A549 (cell line): ENCODE measurements around the gene ZNF526. TPM values are rescaled to one million over a fixed set of nuclear protein-coding genes. Genes with fewer than 3 reads are reported as not detected.

ENCODE experiments used
- ATAC-seq, 2 experiments: fragments of 200-7000 bp in 1 of 2; fragments of >200 bp in 1 of 2; cut with Nextera tagmentation in 1 of 2; cut with Tn5 transposase in 1 of 2; 3 replicates each; pipeline versions ENCODE4 v1.8.0 to v1.9.1; 2018 to 2020; ENCODE audit warnings: mild to moderate bottlenecking in 1 of 2, moderate library complexity in 1 of 2
- CTCF ChIA-PET: fragments of 300-600 bp; sonication (Branson Sonifier 250); formaldehyde crosslinking; extraction: SDS; loops from one replicate; lab custom pipeline; 2021; ENCODE audit warnings: antibody characterized with exemption, inconsistent platforms; lab: Yijun Ruan, JAX
- POLR2A ChIA-PET: fragments of 350-600 bp; formaldehyde crosslinking; extraction: SDS; loops from one replicate; lab custom pipeline; 2021; ENCODE audit warnings: antibody characterized with exemption, inconsistent platforms; lab: Yijun Ruan, JAX
- DNase-seq, 2 experiments: peaks; one replicate each; pipeline versions ENCODE4 v3.0.0 to v3.0.0-alpha.2; 2011 to 2016; ENCODE audit warnings: low read depth in 1 of 2, low spot score in 1 of 2
- FAIRE-seq: peaks from 2 replicates; lab custom pipeline; 2011; peaks lifted over from hg19 to GRCh38; lab: Jason Lieb, UNC
- H3K27ac ChIP-seq, 2 experiments: fragments of >200 bp; sonication (Bioruptor Twin); formaldehyde crosslinking; 3 replicates each; pipeline ENCODE4 v1.5.1; 2016 to 2017
- H3K4me1 ChIP-seq: fragments of >200 bp; sonication (Bioruptor Twin); formaldehyde crosslinking; 3 replicates; pipeline ENCODE4 v1.6.1; 2016
- H3K4me2 ChIP-seq: fragments of >200 bp; sonication (Bioruptor Twin); formaldehyde crosslinking; 3 replicates; pipeline ENCODE4 v1.6.1; 2016
- H3K4me3 ChIP-seq: fragments of >200 bp; sonication (Bioruptor Twin); formaldehyde crosslinking; 3 replicates; pipeline ENCODE4 v1.5.1; 2016
- H3K9me3 ChIP-seq: fragments of >200 bp; sonication (Bioruptor Twin); formaldehyde crosslinking; 3 replicates; pipeline ENCODE4 v1.6.1; 2016
- CHD2 ChIP-seq: fragments of 150-350 bp; IDR thresholded peaks from 2 replicates; pipeline ENCODE4 v1.6.1; 2014; ENCODE audit warnings: low read length; ENCODE audit not compliant: partially characterized antibody
- EHMT2 ChIP-seq: fragments of 200-600 bp; sonication (generic); IDR thresholded peaks from 2 replicates; pipeline ENCODE4 v1.6.1; 2016; ENCODE audit warnings: antibody characterized with exemption, low read depth, mild to moderate bottlenecking, moderate library complexity
- EP300 ChIP-seq, 2 experiments: fragments of >200 bp; sonication (Bioruptor Twin); formaldehyde crosslinking; IDR thresholded peaks; 2 replicates in 1 of 2; 3 replicates in 1 of 2; pipeline ENCODE4 v1.6.1; 2016 to 2017
- FOSB ChIP-seq: fragments of 250-450 bp; sonication (Bioruptor Pico); IDR thresholded peaks from 2 replicates; pipeline ENCODE4 v1.5.0; 2020; ENCODE audit warnings: mild to moderate bottlenecking, moderate library complexity
- FOXS1 ChIP-seq: fragments of 250-450 bp; sonication (Bioruptor Pico); IDR thresholded peaks from 2 replicates; pipeline ENCODE4 v1.5.0; 2020; ENCODE audit warnings: mild to moderate bottlenecking, moderate library complexity
- MAFK ChIP-seq: fragments of 450-650 bp; IDR thresholded peaks from 2 replicates; pipeline ENCODE4 v1.6.1; 2014; ENCODE audit not compliant: partially characterized antibody
- MYC ChIP-seq: IDR thresholded peaks from 2 replicates; pipeline ENCODE4 v1.6.1; 2012; ENCODE audit warnings: mild to moderate bottlenecking, inconsistent platforms, low read length, improper control_type of control experiment, borderline replicate concordance
- NFE2L2 ChIP-seq: fragments of 150-350 bp; conservative IDR thresholded peaks from 2 replicates; pipeline ENCODE4 v1.6.1; 2014; ENCODE audit warnings: low read length
- PBX3 ChIP-seq: IDR thresholded peaks from 2 replicates; pipeline ENCODE4 v1.6.1; 2012
- PHF8 ChIP-seq: fragments of 200-600 bp; sonication (generic); IDR thresholded peaks from 2 replicates; pipeline ENCODE4 v1.6.1; 2016; ENCODE audit warnings: low read depth, mild to moderate bottlenecking, antibody characterized with exemption, moderate library complexity, borderline replicate concordance
- RAD21 ChIP-seq, 2 experiments: fragments of >200 bp in 1 of 2; sonication (Bioruptor Twin) in 1 of 2; formaldehyde crosslinking in 1 of 2; IDR thresholded peaks in 1 of 2; conservative IDR thresholded peaks in 1 of 2; 2 replicates in 1 of 2; 3 replicates in 1 of 2; pipeline ENCODE4 v1.6.1; 2012 to 2018; ENCODE audit warnings: inconsistent platforms in 1 of 2
- RARB ChIP-seq: fragments of 250-450 bp; sonication (Bioruptor Pico); IDR thresholded peaks from 2 replicates; pipeline ENCODE4 v1.8.0; 2021; ENCODE audit warnings: mild to moderate bottlenecking, moderate library complexity
- REST ChIP-seq: fragments of 200-600 bp; sonication (generic); IDR thresholded peaks from 2 replicates; pipeline ENCODE4 v1.6.1; 2016; ENCODE audit warnings: antibody characterized with exemption, mild to moderate bottlenecking, moderate library complexity
- SREBF2 ChIP-seq: fragments of 450-650 bp; IDR thresholded peaks from 2 replicates; pipeline ENCODE4 v1.6.1; 2014; ENCODE audit warnings: mild to moderate bottlenecking, moderate library complexity
- TP53 ChIP-seq: fragments of 250-450 bp; sonication (Bioruptor Pico); IDR thresholded peaks from 2 replicates; pipeline ENCODE4 v1.5.0; 2021; ENCODE audit warnings: mild to moderate bottlenecking, moderate library complexity
- ZFP36 ChIP-seq: fragments of 450-650 bp; IDR thresholded peaks from 2 replicates; pipeline ENCODE4 v1.6.1; 2014; ENCODE audit warnings: borderline replicate concordance; ENCODE audit not compliant: partially characterized antibody
- ZSCAN20 ChIP-seq: fragments of 250-450 bp; sonication (Bioruptor Pico); IDR thresholded peaks from 2 replicates; pipeline ENCODE4 v1.8.0; 2022; ENCODE audit warnings: mild to moderate bottlenecking, moderate library complexity
- WGBS: methylation state at CpG from one replicate; pipeline ENCODE4 v1.1.6; 2017; ENCODE audit errors: missing lambda C conversion rate; 5-methylcytosine and 5-hydroxymethylcytosine counted together
- polyA plus RNA-seq, 4 experiments: library from polyadenylated mRNA; depleted of rRNA in 3 of 4; stranded (reverse); fragments of >200 nt; fragmentation: RNase III in 1 of 4; extraction: RNeasy Plus Mini Kit Qiagen cat#74134 plus additional on column Dnase treatment in 1 of 4; gene quantifications; 2 replicates in 3 of 4; 3 replicates in 1 of 4; pipeline ENCODE4 v1.2.3, GENCODE V29; 2011 to 2017
- TF ChIP-seq, protein P1 (sequence below): fragments of >200 bp; sonication (Bioruptor Twin); formaldehyde crosslinking; IDR thresholded peaks from 2 replicates; pipeline ENCODE4 v1.6.1; 2016
- TF ChIP-seq, protein P2 (sequence below): fragments of 150-350 bp; IDR thresholded peaks from 2 replicates; pipeline ENCODE4 v1.6.1; 2014; ENCODE audit warnings: low read depth, mild to moderate bottlenecking, low read length
- TF ChIP-seq, protein P3 (sequence below): fragments of >200 bp; sonication (Bioruptor Twin); formaldehyde crosslinking; IDR thresholded peaks from 3 replicates; pipeline ENCODE4 v1.6.1; 2016
- TF ChIP-seq, protein P4 (sequence below): fragments of 250-450 bp; sonication (Bioruptor Pico); IDR thresholded peaks from 2 replicates; pipeline ENCODE4 v1.5.0; 2020; ENCODE audit warnings: low read depth, mild to moderate bottlenecking, moderate library complexity

Gene ZNF526
- polyA plus RNA-seq, 2 of the 4 experiments (the other 2 are of a cell fraction), result 7.1 to 12.9 TPM

GRCh38 chr19:42174188-42174587 lies 45.9 kb upstream of the ZNF526 start:
- 69% methylated on average over 11 of the region's 11 CpGs for WGBS
- Histone ChIP-seq H3K4me1 (peaks cover 18% of the 10 kb centered on the region), H3K27ac (no peak overlapping the region), H3K4me2 (no peak overlapping the region), H3K4me3 (no peak overlapping the region), H3K9me3 (no peaks in the 10 kb centered on the region)
- CTCF ChIA-PET, result interaction anchor here (1.2 to 4.6 kb wide), 7 partner anchors 11 to 65 kb away, joined by 3 to 54 read pairs (median 23); partner anchors contain the start of gene POU2F2
- POLR2A ChIA-PET, result no interaction called here
- no peak for ATAC-seq
- no peak for DNase-seq
- FAIRE-seq, result no peak
- TF ChIP-seq EP300 (IDR thresholded peaks at IDR 0.05) (no peak), PBX3 (no peak), TP53 (CRISPR knock-in tag) (no peak), FOXS1 (CRISPR knock-in tag) (no peak), MYC (no peak), RARB (CRISPR knock-in tag) (no peak), EHMT2 (no peak), FOSB (no peak), PHF8 (no peak), ZSCAN20 (CRISPR knock-in tag) (no peak), ZFP36 (no peak)
- TF ChIP-seq, protein P1, sequence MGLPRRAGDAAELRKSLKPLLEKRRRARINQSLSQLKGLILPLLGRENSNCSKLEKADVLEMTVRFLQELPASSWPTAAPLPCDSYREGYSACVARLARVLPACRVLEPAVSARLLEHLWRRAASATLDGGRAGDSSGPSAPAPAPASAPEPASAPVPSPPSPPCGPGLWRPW, result no peak

DNA sequence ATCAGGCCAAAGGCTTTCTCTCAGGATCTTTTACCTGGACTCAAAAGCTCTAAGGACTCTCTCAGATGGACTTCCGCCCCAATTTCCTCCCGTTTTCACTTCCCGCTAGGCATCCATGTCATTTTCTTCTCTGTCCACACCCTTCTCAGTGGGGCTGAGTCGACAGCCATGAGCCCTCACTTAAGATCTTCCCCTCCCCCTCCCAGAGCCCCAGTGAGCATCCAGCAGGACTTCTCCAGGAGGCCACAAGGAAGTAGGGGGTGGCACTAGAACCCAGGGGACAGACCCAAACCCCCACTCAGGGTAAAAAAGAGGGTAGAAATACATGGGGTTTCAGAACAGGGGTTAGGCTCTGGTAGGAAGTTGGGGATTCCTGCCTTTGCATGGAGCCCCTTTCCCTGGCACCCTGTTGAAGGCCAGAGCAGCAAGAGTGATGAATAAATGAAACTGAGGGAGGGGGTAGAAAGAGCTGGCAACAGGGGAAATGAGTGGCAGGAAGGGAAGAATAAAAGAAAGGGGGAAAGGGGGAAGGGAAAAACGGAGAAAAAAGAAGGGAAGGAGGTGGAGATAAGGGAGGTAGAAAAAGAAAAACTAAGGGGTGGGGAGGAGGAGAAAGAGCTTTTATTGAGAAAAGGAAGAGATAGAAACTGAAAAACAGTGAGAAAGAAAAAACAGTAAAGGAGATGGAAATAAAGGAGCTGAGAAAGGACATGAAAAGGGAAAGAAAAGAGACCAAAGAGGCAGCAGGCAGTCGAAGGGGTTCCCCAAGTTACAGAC lies 45.0 kb upstream of the ZNF526 start:
- DNase-seq, result no peak
- TF ChIP-seq, protein P2, sequence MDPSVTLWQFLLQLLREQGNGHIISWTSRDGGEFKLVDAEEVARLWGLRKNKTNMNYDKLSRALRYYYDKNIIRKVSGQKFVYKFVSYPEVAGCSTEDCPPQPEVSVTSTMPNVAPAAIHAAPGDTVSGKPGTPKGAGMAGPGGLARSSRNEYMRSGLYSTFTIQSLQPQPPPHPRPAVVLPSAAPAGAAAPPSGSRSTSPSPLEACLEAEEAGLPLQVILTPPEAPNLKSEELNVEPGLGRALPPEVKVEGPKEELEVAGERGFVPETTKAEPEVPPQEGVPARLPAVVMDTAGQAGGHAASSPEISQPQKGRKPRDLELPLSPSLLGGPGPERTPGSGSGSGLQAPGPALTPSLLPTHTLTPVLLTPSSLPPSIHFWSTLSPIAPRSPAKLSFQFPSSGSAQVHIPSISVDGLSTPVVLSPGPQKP, result no peak
- TF ChIP-seq SREBF2 (no peak), EHMT2 (no peak), FOSB (no peak), MAFK (no peak), RAD21 (conservative IDR thresholded peaks at IDR 0.05 in 1 of 2, IDR thresholded peaks at IDR 0.05 in 1 of 2) (no peak), NFE2L2 (no peak), REST (no peak), PBX3 (no peak), PHF8 (no peak), CHD2 (no peak)
- TF ChIP-seq, protein P3, sequence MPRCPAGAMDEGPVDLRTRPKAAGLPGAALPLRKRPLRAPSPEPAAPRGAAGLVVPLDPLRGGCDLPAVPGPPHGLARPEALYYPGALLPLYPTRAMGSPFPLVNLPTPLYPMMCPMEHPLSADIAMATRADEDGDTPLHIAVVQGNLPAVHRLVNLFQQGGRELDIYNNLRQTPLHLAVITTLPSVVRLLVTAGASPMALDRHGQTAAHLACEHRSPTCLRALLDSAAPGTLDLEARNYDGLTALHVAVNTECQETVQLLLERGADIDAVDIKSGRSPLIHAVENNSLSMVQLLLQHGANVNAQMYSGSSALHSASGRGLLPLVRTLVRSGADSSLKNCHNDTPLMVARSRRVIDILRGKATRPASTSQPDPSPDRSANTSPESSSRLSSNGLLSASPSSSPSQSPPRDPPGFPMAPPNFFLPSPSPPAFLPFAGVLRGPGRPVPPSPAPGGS, result no peak
- TF ChIP-seq, protein P4, sequence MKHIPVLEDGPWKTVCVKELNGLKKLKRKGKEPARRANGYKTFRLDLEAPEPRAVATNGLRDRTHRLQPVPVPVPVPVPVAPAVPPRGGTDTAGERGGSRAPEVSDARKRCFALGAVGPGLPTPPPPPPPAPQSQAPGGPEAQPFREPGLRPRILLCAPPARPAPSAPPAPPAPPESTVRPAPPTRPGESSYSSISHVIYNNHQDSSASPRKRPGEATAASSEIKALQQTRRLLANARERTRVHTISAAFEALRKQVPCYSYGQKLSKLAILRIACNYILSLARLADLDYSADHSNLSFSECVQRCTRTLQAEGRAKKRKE (CRISPR knock-in tag), result no peak
- Histone ChIP-seq H3K4me2 (peak overlapping the region; percentile 98; the same call in 2 of the 3 replicates), H3K4me3 (peak overlapping the region; percentile 56; the same call in 2 of the 3 replicates), H3K27ac (no peak overlapping the region), H3K9me3 (no peaks in the 10 kb centered on the region), H3K4me1 (peaks cover 18% of the 10 kb centered on the region)
- WGBS, result 51% methylated on average over 6 of the region's 6 CpGs
- ChIA-PET CTCF (interaction anchor here (0.6 to 4.6 kb wide), 23 partner anchors 9 to 226 kb away, joined by 3 to 54 read pairs (median 6); partner anchors contain the start of gene POU2F2), POLR2A (no interaction called here)
- no peak for ATAC-seq
- FAIRE-seq, result no peak
